ENCODE results near the gene TMEM135.

- TF ChIP-seq TAF1 (IDR thresholded peaks at IDR 0.05; ENCODE audit: low read depth) (no peak), RAD21 (IDR thresholded peaks at IDR 0.05; ENCODE audit: low read depth) (no peak), ZBTB7A (IDR thresholded peaks at IDR 0.05; ENCODE audit: low read depth) (no peak), EP300 (IDR thresholded peaks at IDR 0.05; ENCODE audit: borderline replicate concordance) (no peak), MAX (IDR thresholded peaks at IDR 0.05) (no peak), EGR1 (IDR thresholded peaks at IDR 0.05) (no peak), CREB1 (IDR thresholded peaks at IDR 0.05; ENCODE audit: low read depth) (no peak), TEAD4 (IDR thresholded peaks at IDR 0.05) (no peak), TCF12 (IDR thresholded peaks at IDR 0.05; ENCODE audit: low read depth) (no peak), NFIC (IDR thresholded peaks at IDR 0.05) (no peak), CEBPB (IDR thresholded peaks at IDR 0.05) (no peak), FOXM1 (IDR thresholded peaks at IDR 0.05; ENCODE audit: borderline replicate concordance, low read depth) (no peak)
- TF ChIP-seq, protein P1, sequence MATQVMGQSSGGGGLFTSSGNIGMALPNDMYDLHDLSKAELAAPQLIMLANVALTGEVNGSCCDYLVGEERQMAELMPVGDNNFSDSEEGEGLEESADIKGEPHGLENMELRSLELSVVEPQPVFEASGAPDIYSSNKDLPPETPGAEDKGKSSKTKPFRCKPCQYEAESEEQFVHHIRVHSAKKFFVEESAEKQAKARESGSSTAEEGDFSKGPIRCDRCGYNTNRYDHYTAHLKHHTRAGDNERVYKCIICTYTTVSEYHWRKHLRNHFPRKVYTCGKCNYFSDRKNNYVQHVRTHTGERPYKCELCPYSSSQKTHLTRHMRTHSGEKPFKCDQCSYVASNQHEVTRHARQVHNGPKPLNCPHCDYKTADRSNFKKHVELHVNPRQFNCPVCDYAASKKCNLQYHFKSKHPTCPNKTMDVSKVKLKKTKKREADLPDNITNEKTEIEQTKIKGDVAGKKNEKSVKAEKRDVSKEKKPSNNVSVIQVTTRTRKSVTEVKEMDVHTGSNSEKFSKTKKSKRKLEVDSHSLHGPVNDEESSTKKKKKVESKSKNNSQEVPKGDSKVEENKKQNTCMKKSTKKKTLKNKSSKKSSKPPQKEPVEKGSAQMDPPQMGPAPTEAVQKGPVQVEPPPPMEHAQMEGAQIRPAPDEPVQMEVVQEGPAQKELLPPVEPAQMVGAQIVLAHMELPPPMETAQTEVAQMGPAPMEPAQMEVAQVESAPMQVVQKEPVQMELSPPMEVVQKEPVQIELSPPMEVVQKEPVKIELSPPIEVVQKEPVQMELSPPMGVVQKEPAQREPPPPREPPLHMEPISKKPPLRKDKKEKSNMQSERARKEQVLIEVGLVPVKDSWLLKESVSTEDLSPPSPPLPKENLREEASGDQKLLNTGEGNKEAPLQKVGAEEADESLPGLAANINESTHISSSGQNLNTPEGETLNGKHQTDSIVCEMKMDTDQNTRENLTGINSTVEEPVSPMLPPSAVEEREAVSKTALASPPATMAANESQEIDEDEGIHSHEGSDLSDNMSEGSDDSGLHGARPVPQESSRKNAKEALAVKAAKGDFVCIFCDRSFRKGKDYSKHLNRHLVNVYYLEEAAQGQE (IDR thresholded peaks at IDR 0.05; ENCODE audit: low read depth): no peak
Measured at GRCh38 chr11:87043894-87044293, 6.2 kb downstream of the TMEM135 start.
